Measurements from ENCODE around the gene RAB44. TPM values are rescaled to one million over a fixed set of nuclear protein-coding genes. Genes with fewer than 3 reads are reported as not detected.

The RAB44 gene
- total RNA-seq, 1 experiment from 2014 or later, result 0.05 TPM

GRCh38 chr6:36655085-36655724, 42.4 kb upstream of the RAB44 start:
- DNase-seq (ENCODE audit: low read depth, low spot score) (no peak), ATAC-seq (no peak)
- BruUV-seq (replicated peaks), result no TSS peak
- TF ChIP-seq CTCF (IDR thresholded peaks at IDR 0.05 in 2 of 3, conservative IDR thresholded peaks at IDR 0.05 in 1 of 3; ENCODE audit: borderline replicate concordance in 1 of 3, insufficient read depth in 1 of 3, low read depth in 2 of 3, low read length in 2 of 3) (no peak), SRF (IDR thresholded peaks at IDR 0.05; ENCODE audit: low read depth) (no peak), CEBPB (IDR thresholded peaks at IDR 0.05; ENCODE audit: low read depth) (no peak), ZFX (IDR thresholded peaks at IDR 0.05) (no peak), YY1 (IDR thresholded peaks at IDR 0.05; ENCODE audit: extremely low read depth, insufficient replicate concordance, low read depth, low read length) (no peak), FOSL1 (IDR thresholded peaks at IDR 0.05; ENCODE audit: low read depth) (no peak)
- ChIA-PET CTCF (no interaction called here), POLR2A (interaction anchor here (1.4 to 1.5 kb wide), 2 partner anchors 13 to 23 kb away, joined by 3 to 4 read pairs; partner anchors contain the start of gene CDKN1A), RAD21 (ENCODE audit: low non-redundant PET in 1 of 2, low total read pairs in 2 of 2, uncharacterized antibody in 2 of 2, unreplicated experiment in 2 of 2) (no interaction called here)
- Histone ChIP-seq H3K4me2 (ENCODE audit: low read length) (no peak overlapping the region), H3K36me3 (ENCODE audit: control insufficient read depth in 1 of 2, insufficient read depth in 2 of 2, low read length in 2 of 2) (no peaks in the 10 kb centered on the region), H3K4me3 (replicated peaks in 1 of 2; ENCODE audit: low read depth in 1 of 2, low read length in 2 of 2) (no peak overlapping the region), H3K27me3 (ENCODE audit: insufficient read depth, low read length) (no peaks in the 10 kb centered on the region), H3K9ac (ENCODE audit: low read length) (no peak overlapping the region), H2AFZ (ENCODE audit: low read depth, low read length, poor library complexity, severe bottlenecking) (no peak overlapping the region), H3K9me2 (ENCODE audit: insufficient read depth) (no peaks in the 10 kb centered on the region), H3K9me3 (ENCODE audit: control insufficient read depth in 1 of 2, insufficient read depth in 1 of 2, low read depth in 1 of 2, low read length in 2 of 2) (no peaks in the 10 kb centered on the region), H4K20me1 (ENCODE audit: insufficient read depth) (no peaks in the 10 kb centered on the region), H3K79me2 (ENCODE audit: insufficient read depth, low read length) (no peaks in the 10 kb centered on the region), H3K27ac (ENCODE audit: low read depth, low read length) (no peak overlapping the region), H3K4me1 (ENCODE audit: control insufficient read depth in 1 of 2, insufficient read depth in 2 of 2, low read length in 2 of 2) (peaks cover 8 to 15% of the 10 kb centered on the region in 2 experiments; a peak in 2 of 4 replicates)
- intact Hi-C loops (cut with micrococcal nuclease), result no loop called here

GRCh38 chr6:36656441-36656840, 41.2 kb upstream of the RAB44 start:
- no peak overlapping the region for H3K4me2 ChIP-seq (ENCODE audit: low read length)
- no peak for DNase-seq (ENCODE audit: low read depth, low spot score)
- no peaks in the 10 kb centered on the region for H3K79me2 ChIP-seq (ENCODE audit: insufficient read depth, low read length)
- H3K4me1 ChIP-seq (ENCODE audit: control insufficient read depth in 1 of 2, insufficient read depth in 2 of 2, low read length in 2 of 2), result peaks cover 0 to 14% of the 10 kb centered on the region in 2 experiments; a peak in 1 of 4 replicates
- no peak overlapping the region for H2AFZ ChIP-seq (ENCODE audit: low read depth, low read length, poor library complexity, severe bottlenecking)
- no peaks in the 10 kb centered on the region for H3K9me2 ChIP-seq (ENCODE audit: insufficient read depth)
- ChIA-PET CTCF (no interaction called here), POLR2A (interaction anchor here (1.1 kb wide), 1 partner anchor 10 kb away, joined by 4 read pairs; no protein-coding TSS in a partner anchor), RAD21 (ENCODE audit: low non-redundant PET in 1 of 2, low total read pairs in 2 of 2, uncharacterized antibody in 2 of 2, unreplicated experiment in 2 of 2) (no interaction called here)
- no peak for ATAC-seq
- no peaks in the 10 kb centered on the region for H3K27me3 ChIP-seq (ENCODE audit: insufficient read depth, low read length)
- BruUV-seq (replicated peaks), result no TSS peak
- H3K4me3 ChIP-seq (replicated peaks in 1 of 2; ENCODE audit: low read depth in 1 of 2, low read length in 2 of 2), result no peak overlapping the region
- H3K9me3 ChIP-seq (ENCODE audit: control insufficient read depth in 1 of 2, insufficient read depth in 1 of 2, low read depth in 1 of 2, low read length in 2 of 2), result no peaks in the 10 kb centered on the region
- TF ChIP-seq YY1 (IDR thresholded peaks at IDR 0.05; ENCODE audit: extremely low read depth, insufficient replicate concordance, low read depth, low read length) (no peak), SIN3A (IDR thresholded peaks at IDR 0.05; ENCODE audit: low read depth) (no peak), EGR1 (IDR thresholded peaks at IDR 0.05; ENCODE audit: low read depth) (no peak), CEBPB (IDR thresholded peaks at IDR 0.05; ENCODE audit: low read depth) (no peak), EZH2 (IDR thresholded peaks at IDR 0.05) (no peak), EZH2phosphoT487 (IDR thresholded peaks at IDR 0.05; ENCODE audit: borderline replicate concordance) (no peak), SRF (IDR thresholded peaks at IDR 0.05; ENCODE audit: low read depth) (no peak), TCF7L2 (IDR thresholded peaks at IDR 0.05; ENCODE audit: borderline replicate concordance, extremely low read depth, insufficient read depth, insufficient read length) (no peak)
- TF ChIP-seq, protein P1, sequence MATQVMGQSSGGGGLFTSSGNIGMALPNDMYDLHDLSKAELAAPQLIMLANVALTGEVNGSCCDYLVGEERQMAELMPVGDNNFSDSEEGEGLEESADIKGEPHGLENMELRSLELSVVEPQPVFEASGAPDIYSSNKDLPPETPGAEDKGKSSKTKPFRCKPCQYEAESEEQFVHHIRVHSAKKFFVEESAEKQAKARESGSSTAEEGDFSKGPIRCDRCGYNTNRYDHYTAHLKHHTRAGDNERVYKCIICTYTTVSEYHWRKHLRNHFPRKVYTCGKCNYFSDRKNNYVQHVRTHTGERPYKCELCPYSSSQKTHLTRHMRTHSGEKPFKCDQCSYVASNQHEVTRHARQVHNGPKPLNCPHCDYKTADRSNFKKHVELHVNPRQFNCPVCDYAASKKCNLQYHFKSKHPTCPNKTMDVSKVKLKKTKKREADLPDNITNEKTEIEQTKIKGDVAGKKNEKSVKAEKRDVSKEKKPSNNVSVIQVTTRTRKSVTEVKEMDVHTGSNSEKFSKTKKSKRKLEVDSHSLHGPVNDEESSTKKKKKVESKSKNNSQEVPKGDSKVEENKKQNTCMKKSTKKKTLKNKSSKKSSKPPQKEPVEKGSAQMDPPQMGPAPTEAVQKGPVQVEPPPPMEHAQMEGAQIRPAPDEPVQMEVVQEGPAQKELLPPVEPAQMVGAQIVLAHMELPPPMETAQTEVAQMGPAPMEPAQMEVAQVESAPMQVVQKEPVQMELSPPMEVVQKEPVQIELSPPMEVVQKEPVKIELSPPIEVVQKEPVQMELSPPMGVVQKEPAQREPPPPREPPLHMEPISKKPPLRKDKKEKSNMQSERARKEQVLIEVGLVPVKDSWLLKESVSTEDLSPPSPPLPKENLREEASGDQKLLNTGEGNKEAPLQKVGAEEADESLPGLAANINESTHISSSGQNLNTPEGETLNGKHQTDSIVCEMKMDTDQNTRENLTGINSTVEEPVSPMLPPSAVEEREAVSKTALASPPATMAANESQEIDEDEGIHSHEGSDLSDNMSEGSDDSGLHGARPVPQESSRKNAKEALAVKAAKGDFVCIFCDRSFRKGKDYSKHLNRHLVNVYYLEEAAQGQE (IDR thresholded peaks at IDR 0.05; ENCODE audit: low read depth), result no peak
- intact Hi-C loops (cut with micrococcal nuclease), result no loop called here
- H4K20me1 ChIP-seq (ENCODE audit: insufficient read depth), result no peaks in the 10 kb centered on the region
- H3K36me3 ChIP-seq (ENCODE audit: control insufficient read depth in 1 of 2, insufficient read depth in 2 of 2, low read length in 2 of 2), result no peaks in the 10 kb centered on the region
- H3K9ac ChIP-seq (ENCODE audit: low read length), result no peak overlapping the region
- H3K27ac ChIP-seq (ENCODE audit: low read depth, low read length), result no peak overlapping the region

All from HCT116 (cell line).